SKM-1 (cell line): ENCODE measurements around the gene NR2F2.
"Not testable (repeated sequence)": the region's sequence is repeated elsewhere in the genome, so short reads cannot be mapped to it uniquely, and the experiment has no call there.

Experiments used
- DNase-seq: peaks from one replicate; lab custom pipeline; 2025; ENCODE audit not compliant: unreplicated experiment; lab: John Stamatoyannopoulos, UW

Gene NR2F2

GRCh38 chr15:96365781-96366525 lies 35.5 kb downstream of the NR2F2 start:
- DNase-seq: no peak

DNA sequence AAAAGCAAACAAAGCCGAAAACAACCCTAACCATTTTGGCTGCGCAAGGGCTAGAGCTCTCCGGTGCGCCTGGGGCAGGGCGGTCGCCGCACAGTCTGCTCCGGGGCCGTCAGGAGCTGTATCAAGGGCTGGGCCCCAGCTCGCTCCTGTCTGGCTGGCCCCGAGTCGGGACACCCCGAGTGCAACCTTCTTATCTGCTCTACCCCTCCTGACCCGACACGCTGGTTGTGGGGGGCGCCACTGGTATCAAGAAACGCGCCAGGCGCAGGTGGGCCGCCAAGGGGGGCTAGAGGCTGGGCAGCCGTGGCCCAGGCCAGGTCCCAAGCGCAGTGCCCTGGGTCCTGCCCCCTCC lies 36.0 kb downstream of the NR2F2 start:
- no peak for DNase-seq

DNA sequence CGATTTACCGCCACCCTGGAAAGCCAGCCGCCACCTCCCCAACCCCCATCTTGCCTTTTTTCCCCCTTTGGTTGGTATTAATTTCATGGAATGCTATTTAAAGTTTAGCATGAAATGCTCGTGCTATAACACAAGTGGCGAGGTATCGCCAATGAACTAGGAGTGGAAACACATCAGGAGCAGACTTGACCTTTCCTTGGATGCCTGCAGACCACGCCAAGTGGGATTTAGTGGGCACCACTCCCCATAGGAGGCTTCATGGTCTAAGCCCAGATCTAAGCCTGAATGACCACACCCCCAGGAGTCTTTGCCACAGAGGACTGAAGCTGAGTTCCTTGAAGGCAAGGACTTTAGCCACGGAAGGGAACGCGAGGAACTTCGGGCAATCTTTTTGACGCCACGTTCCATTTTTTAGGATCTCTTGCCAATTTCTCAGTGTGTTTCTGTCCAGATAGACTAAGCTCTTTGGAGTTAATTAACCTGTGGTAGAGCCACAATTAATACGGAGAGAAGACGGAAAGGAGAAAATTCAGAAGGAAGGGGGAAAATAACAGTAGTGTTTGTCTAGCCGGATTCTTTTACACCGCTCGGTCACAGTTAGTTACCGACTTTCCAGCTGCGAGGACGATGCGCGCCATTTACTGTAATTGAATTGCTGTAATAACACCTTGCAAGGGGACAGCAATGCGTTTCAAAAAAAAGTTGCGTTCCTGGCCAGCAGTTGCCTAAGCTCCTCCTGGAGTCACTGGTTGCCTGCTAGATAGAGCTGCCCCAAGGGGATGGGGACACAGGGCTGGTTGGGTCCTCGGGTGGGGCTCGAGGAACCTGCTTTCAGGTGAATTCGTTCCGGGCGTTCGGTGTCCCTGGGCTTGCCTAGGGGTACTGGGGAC lies 37.1 kb downstream of the NR2F2 start:
- no peak for DNase-seq

- no peak for DNase-seq
These were observed 38.9 kb downstream of the NR2F2 start for GRCh38 chr15:96369351-96369750.

DNA sequence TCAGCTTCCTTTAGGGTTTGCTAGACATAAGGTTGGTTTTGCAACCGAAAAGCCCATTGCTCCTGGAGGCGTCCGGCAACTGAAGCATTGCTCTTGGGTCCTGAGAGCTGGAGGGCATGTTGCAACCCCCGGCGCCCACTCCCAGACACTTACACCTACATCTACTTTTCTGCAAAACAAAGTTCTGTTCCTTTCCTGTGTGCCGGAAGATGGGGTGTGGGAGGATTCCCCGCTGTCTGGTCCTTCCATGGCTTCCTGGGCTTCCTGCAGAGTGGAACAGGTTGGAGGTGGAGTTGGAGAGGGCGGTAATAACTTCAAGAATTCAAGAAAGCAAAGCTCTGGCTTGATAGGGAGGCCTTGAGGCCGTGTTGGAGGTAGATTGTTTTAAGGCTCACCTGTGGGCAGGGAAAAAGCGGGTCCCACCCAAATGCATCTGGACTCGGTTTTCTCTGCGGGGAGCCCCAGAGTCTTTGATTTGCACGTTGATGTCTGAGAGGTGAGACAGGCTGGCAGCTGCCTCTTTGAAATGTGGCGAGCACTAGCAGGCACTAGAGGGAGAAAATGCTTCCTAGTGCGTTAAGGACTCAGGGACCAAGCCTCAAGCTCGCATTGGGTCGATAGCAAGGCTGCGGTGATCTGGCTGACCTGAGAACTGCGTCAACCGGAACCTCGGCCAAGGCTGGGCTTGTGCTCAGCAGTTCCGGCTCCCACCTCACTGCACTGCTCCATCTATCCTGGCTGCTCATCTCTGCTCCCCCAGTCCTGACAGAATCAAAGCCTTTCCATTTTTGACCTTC lies 39.5 kb downstream of the NR2F2 start:
- DNase-seq: no peak

- DNase-seq: no peak
These were observed 42.1 kb downstream of the NR2F2 start for GRCh38 chr15:96372554-96372953.

DNA sequence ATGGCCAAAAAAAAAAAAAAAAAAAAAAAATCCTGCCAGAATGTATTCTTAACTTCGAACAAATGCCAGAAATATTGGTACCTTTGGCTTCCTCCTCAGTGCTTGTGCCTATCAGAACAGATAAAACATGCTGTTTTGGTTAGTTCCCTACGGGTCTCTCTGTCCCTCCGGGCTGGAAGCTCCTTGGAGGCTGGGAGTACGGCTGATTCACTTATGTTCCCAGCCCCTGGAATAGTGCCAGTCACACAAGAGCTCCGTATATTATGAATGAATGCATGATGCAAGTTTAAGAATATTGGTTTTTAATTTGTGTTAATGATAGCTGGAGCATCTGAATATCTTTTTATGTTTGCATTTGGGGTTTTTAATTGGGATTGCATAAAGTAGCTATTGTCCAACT lies 44.0 kb downstream of the NR2F2 start:
- DNase-seq: no peak

- DNase-seq: not testable (repeated sequence)
These were observed 49.1 kb downstream of the NR2F2 start for GRCh38 chr15:96379592-96379991.

- DNase-seq: no peak
These were observed 51.0 kb downstream of the NR2F2 start for GRCh38 chr15:96381463-96381862.

- no peak for DNase-seq
These were observed 54.7 kb downstream of the NR2F2 start for GRCh38 chr15:96385195-96385594.

- DNase-seq: no peak
These were observed 58.2 kb downstream of the NR2F2 start for GRCh38 chr15:96388673-96389072.
